Spleen (tissue), 11 donors: Measurements from ENCODE around the gene LKAAEAR1. TPM values are rescaled to one million over a fixed set of nuclear protein-coding genes. Genes with fewer than 3 reads are reported as not detected.

ENCODE experiments used
- DNase-seq: peaks from one replicate; pipeline ENCODE4 v3.0.0-alpha.2; 2020
- H3K27ac ChIP-seq, 8 donors: fragments of 200-600 bp; sonication (generic) in 7 of 8; 1 replicate in 4 of 8; 2 replicates in 4 of 8; pipeline versions ENCODE4 v1.5.0 to v1.8.0; 2016 to 2021; ENCODE audit warnings: inconsistent platforms in 4 of 8, mild to moderate bottlenecking in 4 of 8, moderate library complexity in 1 of 8
- H3K27me3 ChIP-seq, 7 donors: fragments of 200-600 bp; sonication (generic) in 6 of 7; replicated peaks in 1 of 7; 1 replicate in 4 of 7; 2 replicates in 3 of 7; pipeline versions ENCODE4 v1.5.0 to v1.8.0; 2016 to 2021; ENCODE audit warnings: inconsistent platforms in 3 of 7, mild to moderate bottlenecking in 1 of 7
- H3K36me3 ChIP-seq, 6 donors: fragments of 200-600 bp; sonication (generic) in 5 of 6; 1 replicate in 4 of 6; 2 replicates in 2 of 6; pipeline versions ENCODE4 v1.5.0 to v1.8.0; 2016 to 2021; ENCODE audit warnings: inconsistent platforms in 2 of 6
- H3K4me1 ChIP-seq, 6 donors: fragments of 200-600 bp; sonication (generic) in 5 of 6; 1 replicate in 3 of 6; 2 replicates in 3 of 6; pipeline versions ENCODE4 v1.5.0 to v1.8.0; 2016 to 2021; ENCODE audit warnings: inconsistent platforms in 3 of 6
- H3K4me3 ChIP-seq, 8 donors: fragments of 200-600 bp; sonication (generic) in 7 of 8; 1 replicate in 4 of 8; 2 replicates in 4 of 8; pipeline versions ENCODE4 v1.5.0 to v1.8.0; 2016 to 2021; ENCODE audit warnings: inconsistent platforms in 4 of 8, mild to moderate bottlenecking in 4 of 8, moderate library complexity in 2 of 8
- H3K9me3 ChIP-seq, 8 donors: fragments of 200-600 bp; sonication (generic) in 7 of 8; 1 replicate in 4 of 8; 2 replicates in 4 of 8; pipeline versions ENCODE4 v1.5.0 to v1.8.0; 2016 to 2021; ENCODE audit warnings: inconsistent platforms in 4 of 8
- POLR2A ChIP-seq, 3 donors: fragments of 450-650 bp; IDR thresholded peaks; one replicate each; pipeline ENCODE4 v1.5.1; 2017; ENCODE audit warnings: antibody characterized with exemption in 3 of 3, mild to moderate bottlenecking in 1 of 3
- POLR2AphosphoS5 ChIP-seq, 3 donors: sonication (generic); formaldehyde crosslinking; IDR thresholded peaks; one replicate each; pipeline ENCODE4 v1.5.1; 2017; ENCODE audit warnings: antibody characterized with exemption in 3 of 3
- WGBS, 5 donors: extraction: QIAGEN DNeasy Blood & Tissue Kit in 3 of 5; methylation state at CpG; one replicate each; pipeline versions ENCODE4 v1.1.5 to v1.1.7; 2013 to 2018; 5-methylcytosine and 5-hydroxymethylcytosine counted together
- intact Hi-C: fragments of 100-400 bp; cut with DNase I; formaldehyde crosslinking; loops from one replicate; pipeline ENCODE4 v1.15.0; 2023; ENCODE audit warnings: low total_unique reads
- polyA plus RNA-seq, 3 donors: library from polyadenylated mRNA; stranded (reverse); fragments of 200-250 nt; gene quantifications; one replicate each; pipeline ENCODE4 v1.2.1, GENCODE V29; 2013
- total RNA-seq, 7 donors: library from RNA; depleted of rRNA in 3 of 7; stranded (reverse); fragments of >200 nt in 3 of 7; fragmentation: NEBNext Ultra II Directional in 4 of 7; extraction: Animal tissue kit (Norgen Biotek cat#: 25700) in 4 of 7; gene quantifications; one replicate each; pipeline versions ENCODE4 v1.1.0 to v1.2.1, GENCODE V29; 2016 to 2021
- TF ChIP-seq, protein P1 (sequence below), 11 experiments: fragments of 200-600 bp in 7 of 11; fragments of 450-650 bp in 4 of 11; sonication (generic) in 4 of 11; IDR thresholded peaks in 8 of 11; conservative IDR thresholded peaks in 3 of 11; 1 replicate in 7 of 11; 2 replicates in 4 of 11; pipeline versions ENCODE4 v1.4.0 to v1.8.0; 2016 to 2021; ENCODE audit warnings: antibody characterized with exemption in 11 of 11, inconsistent platforms in 4 of 11, mild to moderate bottlenecking in 1 of 11
- donor health status: healthy with polysubstance abuse.
- donor health status: DM: no; HTN: no; CAD: no; lungs with moderate emphysema.
- donor health status: DM: no; HTN: no; CAD: no.
- donor health status: Bipolar disorder and iron deficiency.
- donor health status: healthy.
- donor health status: DM: no; HTN: no; CAD: no.
- donor health status: DM: yes; HTN: yes; CAD: no.

The LKAAEAR1 gene
- total and polyA plus RNA-seq, 10 donors = 0.26 to 0.66 (median 0.51) TPM; not detected in 6

DNA sequence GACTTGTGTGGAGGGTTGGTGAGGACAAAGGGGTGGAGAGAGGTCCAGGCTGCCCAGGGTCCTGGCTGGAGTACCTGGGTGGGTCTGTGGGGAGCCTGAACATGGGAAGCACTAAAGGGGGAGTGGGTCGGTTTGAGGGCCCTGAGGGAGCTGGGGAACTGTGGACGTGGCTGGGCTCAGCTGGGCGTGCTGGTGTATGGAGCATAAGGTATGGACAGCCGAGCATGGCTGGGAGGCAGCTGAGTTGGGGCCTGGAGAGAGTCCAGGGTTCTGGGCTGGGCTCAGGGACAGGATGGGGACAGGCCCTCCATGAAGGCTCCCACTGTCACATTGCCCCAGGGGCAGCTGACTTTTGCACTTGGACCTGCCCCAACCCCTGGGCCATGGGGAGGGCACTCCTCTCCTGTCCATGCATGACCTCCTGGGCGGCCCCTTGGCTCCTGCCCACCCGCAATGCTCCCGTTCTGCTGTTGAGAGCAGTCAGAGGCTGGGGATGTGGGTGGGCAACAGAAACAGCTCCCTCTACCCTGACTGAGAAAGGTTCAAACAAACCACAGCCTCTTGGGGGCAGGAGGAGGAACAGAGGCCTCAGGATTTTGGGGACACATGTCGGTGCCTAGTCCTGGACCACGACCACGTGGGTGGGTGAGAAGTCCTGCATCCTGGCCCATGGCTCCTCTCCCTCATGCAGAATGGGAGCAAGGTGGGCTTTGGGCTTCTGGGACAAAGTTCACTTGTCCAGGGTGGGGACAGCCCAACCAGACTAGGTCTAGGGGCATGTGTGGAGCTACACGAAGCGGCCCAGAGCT is 43.8 kb downstream of the LKAAEAR1 start:
- 55 to 63% (median 60%) methylated on average over 9 to 12 of the region's 12 CpGs for WGBS, 5 donors
- Histone ChIP-seq H3K36me3 (peaks cover 0 to 3% (median 0%) of the 10 kb centered on the region in 6 donors), H3K4me1 (peaks cover 29 to 94% (median 69%) of the 10 kb centered on the region in 6 donors), H3K4me3 (no peak overlapping the region), H3K27ac (peak overlapping the region in 7 of 8 donors; percentile 3 to 90 (median 86)), H3K9me3 (no peaks in the 10 kb centered on the region), H3K27me3 (peaks cover 0 to 66% (median 10%) of the 10 kb centered on the region in 7 donors)
- intact Hi-C loops = no loop called here
- TF ChIP-seq, protein P1, sequence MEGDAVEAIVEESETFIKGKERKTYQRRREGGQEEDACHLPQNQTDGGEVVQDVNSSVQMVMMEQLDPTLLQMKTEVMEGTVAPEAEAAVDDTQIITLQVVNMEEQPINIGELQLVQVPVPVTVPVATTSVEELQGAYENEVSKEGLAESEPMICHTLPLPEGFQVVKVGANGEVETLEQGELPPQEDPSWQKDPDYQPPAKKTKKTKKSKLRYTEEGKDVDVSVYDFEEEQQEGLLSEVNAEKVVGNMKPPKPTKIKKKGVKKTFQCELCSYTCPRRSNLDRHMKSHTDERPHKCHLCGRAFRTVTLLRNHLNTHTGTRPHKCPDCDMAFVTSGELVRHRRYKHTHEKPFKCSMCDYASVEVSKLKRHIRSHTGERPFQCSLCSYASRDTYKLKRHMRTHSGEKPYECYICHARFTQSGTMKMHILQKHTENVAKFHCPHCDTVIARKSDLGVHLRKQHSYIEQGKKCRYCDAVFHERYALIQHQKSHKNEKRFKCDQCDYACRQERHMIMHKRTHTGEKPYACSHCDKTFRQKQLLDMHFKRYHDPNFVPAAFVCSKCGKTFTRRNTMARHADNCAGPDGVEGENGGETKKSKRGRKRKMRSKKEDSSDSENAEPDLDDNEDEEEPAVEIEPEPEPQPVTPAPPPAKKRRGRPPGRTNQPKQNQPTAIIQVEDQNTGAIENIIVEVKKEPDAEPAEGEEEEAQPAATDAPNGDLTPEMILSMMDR (IDR thresholded peaks at IDR 0.05 in 8 of 11, conservative IDR thresholded peaks at IDR 0.05 in 3 of 11) = no peak
- no peak for TF ChIP-seq POLR2A (IDR thresholded peaks at IDR 0.05)
- no peak for TF ChIP-seq POLR2AphosphoS5 (IDR thresholded peaks at IDR 0.05)
- DNase-seq = peak; percentile 78

GRCh38 chr20:64039293-64040160 is 44.7 kb downstream of the LKAAEAR1 start:
- peak overlapping the region in 7 of 8 donors; percentile 57 to 94 (median 69) for H3K4me3 ChIP-seq
- TF ChIP-seq POLR2AphosphoS5 (IDR thresholded peaks at IDR 0.05) (peak; percentile 33 to 71 (median 41)), POLR2A (IDR thresholded peaks at IDR 0.05) (no peak)
- H3K27ac ChIP-seq = peak overlapping the region; percentile 59 to 90 (median 84)
- H3K4me1 ChIP-seq = peaks cover 29 to 93% (median 68%) of the 10 kb centered on the region in 6 donors
- H3K27me3 ChIP-seq = peaks cover 0 to 63% (median 10%) of the 10 kb centered on the region in 7 donors
- no peak for DNase-seq
- H3K9me3 ChIP-seq = no peaks in the 10 kb centered on the region
- peaks cover 0 to 12% (median 5%) of the 10 kb centered on the region in 6 donors for H3K36me3 ChIP-seq
- 16 to 32% (median 20%) methylated on average over 13 to 17 of the region's 17 CpGs for WGBS, 5 donors
- intact Hi-C loops = loop anchor here (10.0 kb wide), 1 partner anchor 55 kb away; the partner anchor contains the start of gene PRPF6

- WGBS, 5 donors = 0 to 2% (median 1%) methylated on average over 7 to 91 of the region's 91 CpGs
- peaks cover 0 to 63% (median 10%) of the 10 kb centered on the region in 7 donors for H3K27me3 ChIP-seq
- peak overlapping the region; percentile 59 to 90 (median 84) for H3K27ac ChIP-seq
- peak overlapping the region; percentile 52 to 94 (median 66) for H3K4me3 ChIP-seq
- intact Hi-C loops = loop anchor here (10.0 kb wide), 1 partner anchor 54 kb away; the partner anchor contains the start of gene PRPF6
- H3K4me1 ChIP-seq = peaks cover 29 to 93% (median 72%) of the 10 kb centered on the region in 6 donors
- no peaks in the 10 kb centered on the region for H3K9me3 ChIP-seq
- no peak for TF ChIP-seq POLR2A (IDR thresholded peaks at IDR 0.05)
- peak; percentile 44 to 84 (median 76) for TF ChIP-seq POLR2AphosphoS5 (IDR thresholded peaks at IDR 0.05)
- TF ChIP-seq, protein P1 (IDR thresholded peaks at IDR 0.05 in 8 of 11, conservative IDR thresholded peaks at IDR 0.05 in 3 of 11) = peak; percentile 71 to 93 (median 89)
- peak; percentile 97 for DNase-seq
- peaks cover 0 to 20% (median 11%) of the 10 kb centered on the region in 6 donors for H3K36me3 ChIP-seq
Observed at GRCh38 chr20:64038565-64039292, 45.5 kb downstream of the LKAAEAR1 start.

DNA sequence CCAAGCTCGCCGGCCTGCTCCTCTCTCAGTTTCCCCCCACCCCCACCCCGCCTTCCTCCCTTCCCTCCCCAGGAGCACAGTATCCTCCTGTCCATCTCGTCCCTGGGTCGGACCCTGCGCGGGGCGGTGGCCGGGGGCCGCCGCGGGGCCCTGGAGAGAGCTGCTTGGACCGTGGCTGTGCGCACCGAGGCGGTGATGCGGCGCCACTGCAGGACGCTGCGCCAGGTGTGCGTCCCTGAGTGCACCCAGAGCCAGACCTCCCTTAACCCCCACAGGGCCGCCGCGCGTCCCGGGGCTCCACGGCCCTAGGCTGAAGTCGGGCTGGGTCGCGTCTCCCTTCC is 46.0 kb downstream of the LKAAEAR1 start:
- 1 to 4% (median 2%) methylated on average over 10 to 30 of the region's 30 CpGs for WGBS, 5 donors
- H3K9me3 ChIP-seq = no peaks in the 10 kb centered on the region
- H3K27me3 ChIP-seq = peaks cover 0 to 63% (median 10%) of the 10 kb centered on the region in 7 donors
- DNase-seq = no peak
- H3K36me3 ChIP-seq = peaks cover 0 to 26% (median 16%) of the 10 kb centered on the region in 6 donors
- H3K4me3 ChIP-seq = peak overlapping the region; percentile 52 to 94 (median 66)
- intact Hi-C loops = loop anchor here (10.0 kb wide), 1 partner anchor 53 kb away; the partner anchor contains the start of gene PRPF6
- H3K4me1 ChIP-seq = peaks cover 29 to 94% (median 72%) of the 10 kb centered on the region in 6 donors
- H3K27ac ChIP-seq = peak overlapping the region in 7 of 8 donors; percentile 59 to 90 (median 86)
- TF ChIP-seq POLR2AphosphoS5 (IDR thresholded peaks at IDR 0.05) (no peak), POLR2A (IDR thresholded peaks at IDR 0.05) (no peak)
- TF ChIP-seq, protein P1 (IDR thresholded peaks at IDR 0.05 in 8 of 11, conservative IDR thresholded peaks at IDR 0.05 in 3 of 11) = no peak
